Measurements from ENCODE around the gene PTPRG. TPM values are rescaled to one million over a fixed set of nuclear protein-coding genes. Genes with fewer than 3 reads are reported as not detected.

Gene PTPRG
- total and polyA plus RNA-seq, 2 experiments from 2014 or later: 24.4 to 131 TPM

- Histone ChIP-seq H3K79me2 (replicated peaks; ENCODE audit: insufficient read depth) (no peaks in the 10 kb centered on the region), H3F3A (replicated peaks; ENCODE audit: low read depth) (no peaks in the 10 kb centered on the region), H3K9me2 (ENCODE audit: insufficient read depth) (no peaks in the 10 kb centered on the region), H3K4me3 (no peak overlapping the region), H3K4me2 (no peak overlapping the region), H4K20me1 (replicated peaks; ENCODE audit: insufficient read depth) (no peaks in the 10 kb centered on the region), H3K27ac (ENCODE audit: low read depth) (no peak overlapping the region), H3K36me3 (ENCODE audit: insufficient read depth) (no peaks in the 10 kb centered on the region), H3K4me1 (ENCODE audit: insufficient read depth) (peaks cover 3% of the 10 kb centered on the region; the same call in 1 of the 2 replicates), H2AFZ (no peak overlapping the region), H3K27me3 (ENCODE audit: insufficient read depth) (no peaks in the 10 kb centered on the region)
- Mint-ChIP-seq H3K4me1 (peaks cover 7% of the 10 kb centered on the region), H3K27me3 (ENCODE audit: insufficient read depth, low read depth, poor library complexity) (no peaks in the 10 kb centered on the region), H3K36me3 (ENCODE audit: low read depth) (peaks cover 35% of the 10 kb centered on the region), H3K4me3 (no peak overlapping the region), H3K9me3 (no peaks in the 10 kb centered on the region), H3K27ac (no peak overlapping the region)
- DNase-seq (ENCODE audit: low spot score): no peak
- TF ChIP-seq EZH2 (IDR thresholded peaks at IDR 0.05; ENCODE audit: low read depth, unreplicated experiment) (no peak), JUNB (IDR thresholded peaks at IDR 0.05; ENCODE audit: unreplicated experiment) (no peak), CREB1 (CRISPR knock-in tag; IDR thresholded peaks at IDR 0.05; ENCODE audit: low read depth) (no peak), ETS1 (IDR thresholded peaks at IDR 0.05) (no peak), STAT1 (IDR thresholded peaks at IDR 0.05; ENCODE audit: unreplicated experiment) (no peak), POLR2AphosphoS5 (IDR thresholded peaks at IDR 0.05; ENCODE audit: low read depth) (no peak), ZNF114 (CRISPR knock-in tag; IDR thresholded peaks at IDR 0.05) (no peak), NANOG (IDR thresholded peaks at IDR 0.05; ENCODE audit: borderline replicate concordance) (no peak), ZNF331 (CRISPR knock-in tag; IDR thresholded peaks at IDR 0.05; ENCODE audit: low read depth) (no peak), EZH2phosphoT487 (IDR thresholded peaks at IDR 0.05; ENCODE audit: unreplicated experiment) (no peak)
- TF ChIP-seq, protein P1, sequence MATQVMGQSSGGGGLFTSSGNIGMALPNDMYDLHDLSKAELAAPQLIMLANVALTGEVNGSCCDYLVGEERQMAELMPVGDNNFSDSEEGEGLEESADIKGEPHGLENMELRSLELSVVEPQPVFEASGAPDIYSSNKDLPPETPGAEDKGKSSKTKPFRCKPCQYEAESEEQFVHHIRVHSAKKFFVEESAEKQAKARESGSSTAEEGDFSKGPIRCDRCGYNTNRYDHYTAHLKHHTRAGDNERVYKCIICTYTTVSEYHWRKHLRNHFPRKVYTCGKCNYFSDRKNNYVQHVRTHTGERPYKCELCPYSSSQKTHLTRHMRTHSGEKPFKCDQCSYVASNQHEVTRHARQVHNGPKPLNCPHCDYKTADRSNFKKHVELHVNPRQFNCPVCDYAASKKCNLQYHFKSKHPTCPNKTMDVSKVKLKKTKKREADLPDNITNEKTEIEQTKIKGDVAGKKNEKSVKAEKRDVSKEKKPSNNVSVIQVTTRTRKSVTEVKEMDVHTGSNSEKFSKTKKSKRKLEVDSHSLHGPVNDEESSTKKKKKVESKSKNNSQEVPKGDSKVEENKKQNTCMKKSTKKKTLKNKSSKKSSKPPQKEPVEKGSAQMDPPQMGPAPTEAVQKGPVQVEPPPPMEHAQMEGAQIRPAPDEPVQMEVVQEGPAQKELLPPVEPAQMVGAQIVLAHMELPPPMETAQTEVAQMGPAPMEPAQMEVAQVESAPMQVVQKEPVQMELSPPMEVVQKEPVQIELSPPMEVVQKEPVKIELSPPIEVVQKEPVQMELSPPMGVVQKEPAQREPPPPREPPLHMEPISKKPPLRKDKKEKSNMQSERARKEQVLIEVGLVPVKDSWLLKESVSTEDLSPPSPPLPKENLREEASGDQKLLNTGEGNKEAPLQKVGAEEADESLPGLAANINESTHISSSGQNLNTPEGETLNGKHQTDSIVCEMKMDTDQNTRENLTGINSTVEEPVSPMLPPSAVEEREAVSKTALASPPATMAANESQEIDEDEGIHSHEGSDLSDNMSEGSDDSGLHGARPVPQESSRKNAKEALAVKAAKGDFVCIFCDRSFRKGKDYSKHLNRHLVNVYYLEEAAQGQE (IDR thresholded peaks at IDR 0.05; ENCODE audit: unreplicated experiment): no peak
- TF ChIP-seq, protein P2, sequence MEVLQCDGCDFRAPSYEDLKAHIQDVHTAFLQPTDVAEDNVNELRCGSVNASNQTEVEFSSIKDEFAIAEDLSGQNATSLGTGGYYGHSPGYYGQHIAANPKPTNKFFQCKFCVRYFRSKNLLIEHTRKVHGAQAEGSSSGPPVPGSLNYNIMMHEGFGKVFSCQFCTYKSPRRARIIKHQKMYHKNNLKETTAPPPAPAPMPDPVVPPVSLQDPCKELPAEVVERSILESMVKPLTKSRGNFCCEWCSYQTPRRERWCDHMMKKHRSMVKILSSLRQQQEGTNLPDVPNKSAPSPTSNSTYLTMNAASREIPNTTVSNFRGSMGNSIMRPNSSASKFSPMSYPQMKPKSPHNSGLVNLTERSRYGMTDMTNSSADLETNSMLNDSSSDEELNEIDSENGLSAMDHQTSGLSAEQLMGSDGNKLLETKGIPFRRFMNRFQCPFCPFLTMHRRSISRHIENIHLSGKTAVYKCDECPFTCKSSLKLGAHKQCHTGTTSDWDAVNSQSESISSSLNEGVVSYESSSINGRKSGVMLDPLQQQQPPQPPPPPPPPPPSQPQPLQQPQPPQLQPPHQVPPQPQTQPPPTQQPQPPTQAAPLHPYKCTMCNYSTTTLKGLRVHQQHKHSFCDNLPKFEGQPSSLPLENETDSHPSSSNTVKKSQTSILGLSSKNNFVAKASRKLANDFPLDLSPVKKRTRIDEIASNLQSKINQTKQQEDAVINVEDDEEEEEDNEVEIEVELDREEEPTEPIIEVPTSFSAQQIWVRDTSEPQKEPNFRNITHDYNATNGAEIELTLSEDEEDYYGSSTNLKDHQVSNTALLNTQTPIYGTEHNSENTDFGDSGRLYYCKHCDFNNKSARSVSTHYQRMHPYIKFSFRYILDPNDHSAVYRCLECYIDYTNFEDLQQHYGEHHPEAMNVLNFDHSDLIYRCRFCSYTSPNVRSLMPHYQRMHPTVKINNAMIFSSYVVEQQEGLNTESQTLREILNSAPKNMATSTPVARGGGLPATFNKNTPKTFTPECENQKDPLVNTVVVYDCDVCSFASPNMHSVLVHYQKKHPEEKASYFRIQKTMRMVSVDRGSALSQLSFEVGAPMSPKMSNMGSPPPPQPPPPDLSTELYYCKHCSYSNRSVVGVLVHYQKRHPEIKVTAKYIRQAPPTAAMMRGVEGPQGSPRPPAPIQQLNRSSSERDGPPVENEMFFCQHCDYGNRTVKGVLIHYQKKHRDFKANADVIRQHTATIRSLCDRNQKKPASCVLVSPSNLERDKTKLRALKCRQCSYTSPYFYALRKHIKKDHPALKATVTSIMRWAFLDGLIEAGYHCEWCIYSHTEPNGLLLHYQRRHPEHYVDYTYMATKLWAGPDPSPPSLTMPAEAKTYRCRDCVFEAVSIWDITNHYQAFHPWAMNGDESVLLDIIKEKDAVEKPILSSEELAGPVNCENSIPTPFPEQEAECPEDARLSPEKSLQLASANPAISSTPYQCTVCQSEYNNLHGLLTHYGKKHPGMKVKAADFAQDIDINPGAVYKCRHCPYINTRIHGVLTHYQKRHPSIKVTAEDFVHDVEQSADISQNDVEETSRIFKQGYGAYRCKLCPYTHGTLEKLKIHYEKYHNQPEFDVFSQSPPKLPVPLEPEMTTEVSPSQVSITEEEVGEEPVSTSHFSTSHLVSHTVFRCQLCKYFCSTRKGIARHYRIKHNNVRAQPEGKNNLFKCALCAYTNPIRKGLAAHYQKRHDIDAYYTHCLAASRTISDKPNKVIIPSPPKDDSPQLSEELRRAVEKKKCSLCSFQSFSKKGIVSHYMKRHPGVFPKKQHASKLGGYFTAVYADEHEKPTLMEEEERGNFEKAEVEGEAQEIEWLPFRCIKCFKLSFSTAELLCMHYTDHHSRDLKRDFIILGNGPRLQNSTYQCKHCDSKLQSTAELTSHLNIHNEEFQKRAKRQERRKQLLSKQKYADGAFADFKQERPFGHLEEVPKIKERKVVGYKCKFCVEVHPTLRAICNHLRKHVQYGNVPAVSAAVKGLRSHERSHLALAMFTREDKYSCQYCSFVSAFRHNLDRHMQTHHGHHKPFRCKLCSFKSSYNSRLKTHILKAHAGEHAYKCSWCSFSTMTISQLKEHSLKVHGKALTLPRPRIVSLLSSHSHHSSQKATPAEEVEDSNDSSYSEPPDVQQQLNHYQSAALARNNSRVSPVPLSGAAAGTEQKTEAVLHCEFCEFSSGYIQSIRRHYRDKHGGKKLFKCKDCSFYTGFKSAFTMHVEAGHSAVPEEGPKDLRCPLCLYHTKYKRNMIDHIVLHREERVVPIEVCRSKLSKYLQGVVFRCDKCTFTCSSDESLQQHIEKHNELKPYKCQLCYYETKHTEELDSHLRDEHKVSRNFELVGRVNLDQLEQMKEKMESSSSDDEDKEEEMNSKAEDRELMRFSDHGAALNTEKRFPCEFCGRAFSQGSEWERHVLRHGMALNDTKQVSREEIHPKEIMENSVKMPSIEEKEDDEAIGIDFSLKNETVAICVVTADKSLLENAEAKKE (CRISPR knock-in tag; IDR thresholded peaks at IDR 0.05): no peak
- TF ChIP-seq, protein P3, sequence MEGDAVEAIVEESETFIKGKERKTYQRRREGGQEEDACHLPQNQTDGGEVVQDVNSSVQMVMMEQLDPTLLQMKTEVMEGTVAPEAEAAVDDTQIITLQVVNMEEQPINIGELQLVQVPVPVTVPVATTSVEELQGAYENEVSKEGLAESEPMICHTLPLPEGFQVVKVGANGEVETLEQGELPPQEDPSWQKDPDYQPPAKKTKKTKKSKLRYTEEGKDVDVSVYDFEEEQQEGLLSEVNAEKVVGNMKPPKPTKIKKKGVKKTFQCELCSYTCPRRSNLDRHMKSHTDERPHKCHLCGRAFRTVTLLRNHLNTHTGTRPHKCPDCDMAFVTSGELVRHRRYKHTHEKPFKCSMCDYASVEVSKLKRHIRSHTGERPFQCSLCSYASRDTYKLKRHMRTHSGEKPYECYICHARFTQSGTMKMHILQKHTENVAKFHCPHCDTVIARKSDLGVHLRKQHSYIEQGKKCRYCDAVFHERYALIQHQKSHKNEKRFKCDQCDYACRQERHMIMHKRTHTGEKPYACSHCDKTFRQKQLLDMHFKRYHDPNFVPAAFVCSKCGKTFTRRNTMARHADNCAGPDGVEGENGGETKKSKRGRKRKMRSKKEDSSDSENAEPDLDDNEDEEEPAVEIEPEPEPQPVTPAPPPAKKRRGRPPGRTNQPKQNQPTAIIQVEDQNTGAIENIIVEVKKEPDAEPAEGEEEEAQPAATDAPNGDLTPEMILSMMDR (conservative IDR thresholded peaks at IDR 0.05; ENCODE audit: low read depth in 2 of 2): no peak
- no peak for ATAC-seq
Measured at GRCh38 chr3:62277986-62278385, 716.6 kb downstream of the PTPRG start.

Measured in GM23338 (cell line).